ENCODE measurements around the gene C2orf74. TPM values are rescaled to one million over a fixed set of nuclear protein-coding genes. Genes with fewer than 3 reads are reported as not detected.
"Not testable (repeated sequence)": the region's sequence is repeated elsewhere in the genome, so short reads cannot be mapped to it uniquely, and the experiment has no call there.

Gene C2orf74
- total RNA-seq, 2 experiments from 2014 or later: 11.7 to 12.6 TPM

- Mint-ChIP-seq H3K27me3 (no peaks in the 10 kb centered on the region), H3K4me3 (peak overlapping the region; percentile 95), H3K9me3 (no peaks in the 10 kb centered on the region), H3K36me3 (peaks cover 65% of the 10 kb centered on the region), H3K4me1 (peaks cover 65% of the 10 kb centered on the region), H3K27ac (peak overlapping the region; percentile 38)
- DNase-seq: no peak
These were observed 18.7 kb downstream of the C2orf74 start for GRCh38 chr2:61180686-61181085.

- H3K27ac Mint-ChIP-seq: peak overlapping the region; percentile 51
These were observed 19.5 kb downstream of the C2orf74 start for GRCh38 chr2:61181382-61182058.

GRCh38 chr2:61182059-61182383 is 20.0 kb downstream of the C2orf74 start:
- peaks cover 61% of the 10 kb centered on the region for H3K4me1 Mint-ChIP-seq
- no peak overlapping the region for H3K4me3 Mint-ChIP-seq
- H3K27ac Mint-ChIP-seq: no peak overlapping the region
- DNase-seq: no peak
- H3K9me3 Mint-ChIP-seq: no peaks in the 10 kb centered on the region
- no peaks in the 10 kb centered on the region for H3K27me3 Mint-ChIP-seq
- peaks cover 68% of the 10 kb centered on the region for H3K36me3 Mint-ChIP-seq

More at GRCh38 chr2:61181382-61182058, 19.5 kb downstream of the C2orf74 start:
- DNase-seq: no peak
- no peaks in the 10 kb centered on the region for H3K27me3 Mint-ChIP-seq
- H3K9me3 Mint-ChIP-seq: no peaks in the 10 kb centered on the region
- H3K4me1 Mint-ChIP-seq: peaks cover 64% of the 10 kb centered on the region
- peak overlapping the region; percentile 95 for H3K4me3 Mint-ChIP-seq
- H3K36me3 Mint-ChIP-seq: peaks cover 68% of the 10 kb centered on the region

- H3K27ac Mint-ChIP-seq: no peak overlapping the region
- H3K4me1 Mint-ChIP-seq: peaks cover 55% of the 10 kb centered on the region
- H3K9me3 Mint-ChIP-seq: no peaks in the 10 kb centered on the region
- DNase-seq: no peak
- peaks cover 71% of the 10 kb centered on the region for H3K36me3 Mint-ChIP-seq
- H3K4me3 Mint-ChIP-seq: no peak overlapping the region
- H3K27me3 Mint-ChIP-seq: no peaks in the 10 kb centered on the region
These were observed 21.8 kb downstream of the C2orf74 start for GRCh38 chr2:61183795-61184194.

DNA sequence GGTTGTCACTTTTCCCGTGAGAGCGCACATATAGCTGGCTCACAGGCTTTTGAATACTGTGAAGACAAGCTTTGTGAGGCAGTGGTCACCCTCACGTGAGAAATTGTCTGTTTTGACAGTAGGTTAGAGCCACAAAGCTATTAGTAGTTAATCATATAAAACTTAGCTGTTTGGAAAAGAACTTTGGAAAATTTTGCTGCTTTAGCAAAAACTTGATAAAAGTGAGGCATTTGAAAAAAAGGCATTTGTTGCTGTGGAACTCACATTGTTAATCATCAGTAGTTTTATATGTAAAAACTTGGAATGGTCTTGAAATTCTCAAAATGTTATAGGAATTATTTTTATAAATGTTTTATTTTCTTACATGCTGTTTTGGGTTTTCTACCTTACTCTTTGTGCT is 22.3 kb downstream of the C2orf74 start:
- H3K27ac Mint-ChIP-seq: no peak overlapping the region
- no peak overlapping the region for H3K4me3 Mint-ChIP-seq
- peaks cover 50% of the 10 kb centered on the region for H3K4me1 Mint-ChIP-seq
- H3K27me3 Mint-ChIP-seq: no peaks in the 10 kb centered on the region
- peaks cover 69% of the 10 kb centered on the region for H3K36me3 Mint-ChIP-seq
- H3K9me3 Mint-ChIP-seq: no peaks in the 10 kb centered on the region
- DNase-seq: no peak

DNA sequence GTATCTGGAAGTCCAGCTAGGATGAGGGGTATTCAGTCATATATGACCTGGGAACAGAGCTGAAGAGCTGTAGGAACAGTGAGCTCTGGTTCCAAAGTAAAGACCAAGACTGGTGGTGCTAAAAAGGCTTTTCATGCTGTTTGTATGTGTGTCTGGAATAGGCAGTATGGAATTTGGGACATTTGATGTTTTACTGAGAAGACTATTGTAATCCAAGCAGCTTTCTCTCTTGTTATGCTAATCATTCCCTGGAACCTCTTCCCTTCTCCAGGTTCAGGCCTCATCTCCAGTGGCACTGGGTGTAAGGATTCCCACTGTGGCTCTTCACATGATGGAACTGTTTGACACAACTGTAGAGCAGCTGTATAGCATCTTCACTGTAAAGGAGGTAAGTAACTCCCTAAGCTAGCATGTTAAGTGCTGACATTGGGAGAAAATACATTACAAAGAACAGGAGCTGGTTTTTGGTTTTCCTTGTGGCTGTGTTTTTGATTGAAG is 23.3 kb downstream of the C2orf74 start:
- Mint-ChIP-seq H3K27me3 (no peaks in the 10 kb centered on the region), H3K4me3 (no peak overlapping the region), H3K27ac (peak overlapping the region; percentile 40)

DNA sequence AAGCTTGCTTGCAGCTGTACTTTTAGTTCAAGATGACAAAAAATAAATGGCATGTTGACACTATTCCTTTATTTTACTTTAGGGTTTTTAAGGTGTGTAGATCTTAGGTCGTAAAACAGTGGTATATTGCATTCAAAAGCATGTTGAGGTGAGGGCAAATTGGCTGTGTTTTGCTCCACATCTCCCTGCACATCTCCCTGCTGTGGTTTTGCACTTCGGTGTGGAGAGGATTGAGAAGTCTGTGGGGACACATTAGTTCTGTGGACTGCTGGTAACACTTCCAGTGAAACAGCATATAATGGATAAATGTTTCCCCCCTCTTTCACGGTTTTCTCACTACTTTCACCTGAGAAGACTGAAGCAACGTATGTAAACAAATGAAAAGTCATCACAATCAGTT is 25.1 kb downstream of the C2orf74 start:
- Mint-ChIP-seq H3K4me1 (peaks cover 36% of the 10 kb centered on the region), H3K36me3 (peaks cover 49% of the 10 kb centered on the region), H3K9me3 (no peaks in the 10 kb centered on the region), H3K27ac (no peak overlapping the region), H3K4me3 (no peak overlapping the region), H3K27me3 (no peaks in the 10 kb centered on the region)
- DNase-seq: no peak

More for the DNA sequence above, 23.3 kb downstream of the C2orf74 start:
- no peak for DNase-seq
- H3K36me3 Mint-ChIP-seq: peaks cover 62% of the 10 kb centered on the region
- H3K9me3 Mint-ChIP-seq: no peaks in the 10 kb centered on the region
- peaks cover 42% of the 10 kb centered on the region for H3K4me1 Mint-ChIP-seq

GRCh38 chr2:61193670-61194561 is 31.9 kb downstream of the C2orf74 start:
- Mint-ChIP-seq H3K27ac (peak overlapping the region; percentile 31), H3K36me3 (peaks cover 8% of the 10 kb centered on the region), H3K9me3 (no peaks in the 10 kb centered on the region), H3K27me3 (no peaks in the 10 kb centered on the region), H3K4me1 (peaks cover 22% of the 10 kb centered on the region), H3K4me3 (no peak overlapping the region)
- DNase-seq: no peak

- Mint-ChIP-seq H3K27ac (peak overlapping the region; percentile 29), H3K4me1 (peaks cover 22% of the 10 kb centered on the region)
- DNase-seq, H3K4me3 Mint-ChIP-seq, H3K36me3 Mint-ChIP-seq, H3K9me3 Mint-ChIP-seq, H3K27me3 Mint-ChIP-seq: not testable (repeated sequence)
These were observed 32.7 kb downstream of the C2orf74 start for GRCh38 chr2:61194646-61195045.

- Mint-ChIP-seq H3K36me3 (peaks cover 4% of the 10 kb centered on the region), H3K9me3 (no peaks in the 10 kb centered on the region), H3K4me1 (peaks cover 13% of the 10 kb centered on the region), H3K27ac (no peak overlapping the region), H3K4me3 (no peak overlapping the region), H3K27me3 (no peaks in the 10 kb centered on the region)
- no peak for DNase-seq
These were observed 34.7 kb downstream of the C2orf74 start for GRCh38 chr2:61196671-61197070.

- Mint-ChIP-seq H3K27ac (no peak overlapping the region), H3K36me3 (peaks cover 18% of the 10 kb centered on the region), H3K27me3 (no peaks in the 10 kb centered on the region), H3K4me3 (no peak overlapping the region), H3K4me1 (peaks cover 3% of the 10 kb centered on the region), H3K9me3 (no peaks in the 10 kb centered on the region)
- DNase-seq: no peak
These were observed 43.1 kb downstream of the C2orf74 start for GRCh38 chr2:61205132-61205531.

GRCh38 chr2:61210332-61210981 is 48.5 kb downstream of the C2orf74 start:
- H3K27me3 Mint-ChIP-seq: no peaks in the 10 kb centered on the region
- peaks cover 11% of the 10 kb centered on the region for H3K36me3 Mint-ChIP-seq

GRCh38 chr2:61214171-61214570 is 52.2 kb downstream of the C2orf74 start:
- H3K9me3 Mint-ChIP-seq: no peaks in the 10 kb centered on the region
- H3K4me1 Mint-ChIP-seq: peaks cover 2% of the 10 kb centered on the region
- H3K4me3 Mint-ChIP-seq: no peak overlapping the region
- DNase-seq: no peak
- no peak overlapping the region for H3K27ac Mint-ChIP-seq
- peaks cover 18% of the 10 kb centered on the region for H3K36me3 Mint-ChIP-seq
- no peaks in the 10 kb centered on the region for H3K27me3 Mint-ChIP-seq

More at GRCh38 chr2:61210332-61210981, 48.5 kb downstream of the C2orf74 start:
- Mint-ChIP-seq H3K4me3 (no peak overlapping the region), H3K9me3 (no peaks in the 10 kb centered on the region), H3K27ac (no peak overlapping the region), H3K4me1 (peaks cover 3% of the 10 kb centered on the region)
- DNase-seq: no peak

Measured in activated naive CD8-positive, alpha-beta T cell treated with anti-CD3 and anti-CD28 coated beads for 36 hours (primary cell).